Activated T-cell treated with anti-CD3 and anti-CD28 coated beads for 24 hours (primary cell): Measurements from ENCODE around the gene FCHSD2.
A peak's percentile ranks its signal among the peaks of the same experiment; 100 is the strongest.

Experiments
- DNase-seq: peaks from one replicate; pipeline ENCODE4 v3.0.0-alpha.2; 2020; ENCODE audit warnings: low read depth

Gene FCHSD2

GRCh38 chr11:73172992-73173656, 31.0 kb upstream of the FCHSD2 start:
- DNase-seq = no peak

DNA sequence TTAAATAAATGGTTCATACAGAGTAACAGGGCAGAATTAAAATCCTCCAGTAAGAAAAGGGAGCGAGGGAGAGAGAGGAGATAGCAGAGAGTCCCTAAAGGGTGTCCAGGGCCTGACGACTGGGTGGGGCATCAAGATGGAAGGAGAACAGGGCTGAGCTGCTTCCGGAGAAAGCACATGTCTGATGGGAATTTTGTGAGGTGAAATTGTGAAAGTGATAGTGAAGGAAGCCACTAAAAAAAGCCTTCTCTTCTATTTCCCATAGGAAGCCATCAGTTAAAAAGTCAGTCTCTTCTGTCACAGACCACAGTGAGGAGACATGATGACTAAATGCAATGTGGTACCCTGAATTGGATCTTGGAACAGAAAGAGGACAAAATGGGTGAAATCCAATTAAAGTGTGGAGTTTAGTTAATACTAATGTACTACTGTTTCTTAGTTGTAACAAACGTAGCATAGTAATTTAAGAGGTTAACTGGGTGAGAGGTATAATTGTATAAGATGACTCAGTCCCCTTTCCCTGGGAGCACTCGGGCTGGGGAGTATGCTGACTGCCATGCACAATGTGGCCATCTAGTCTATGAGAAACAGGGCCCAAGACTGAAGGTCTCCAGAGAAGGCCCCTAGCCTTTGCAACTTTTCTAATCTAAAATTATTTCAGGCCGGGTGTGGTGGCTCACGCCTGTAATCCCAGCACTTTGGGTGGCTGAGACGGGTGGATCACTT, 29.5 kb upstream of the FCHSD2 start:
- no peak for DNase-seq

DNA sequence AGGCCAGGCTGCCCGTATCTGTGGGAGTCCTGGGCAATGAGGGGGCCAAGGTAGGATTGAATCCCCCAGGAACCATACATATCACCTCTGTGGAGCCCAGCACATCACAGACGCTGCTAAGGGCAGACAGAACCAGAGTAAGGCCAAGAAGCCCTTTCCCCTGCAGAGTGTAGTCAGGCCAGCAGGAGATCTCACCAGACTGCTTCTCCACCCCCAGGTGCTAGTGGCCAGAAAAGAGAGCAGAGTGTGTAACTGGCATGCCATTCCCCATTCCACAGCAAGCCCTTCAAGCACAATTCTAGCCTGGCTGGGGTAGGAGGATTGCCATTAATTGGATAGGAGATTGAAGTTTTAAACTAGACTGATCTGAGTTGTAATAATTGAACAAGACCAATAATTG, 28.0 kb upstream of the FCHSD2 start:
- no peak for DNase-seq

- no peak for DNase-seq
Measured at GRCh38 chr11:73168925-73169579, 26.9 kb upstream of the FCHSD2 start.

DNA sequence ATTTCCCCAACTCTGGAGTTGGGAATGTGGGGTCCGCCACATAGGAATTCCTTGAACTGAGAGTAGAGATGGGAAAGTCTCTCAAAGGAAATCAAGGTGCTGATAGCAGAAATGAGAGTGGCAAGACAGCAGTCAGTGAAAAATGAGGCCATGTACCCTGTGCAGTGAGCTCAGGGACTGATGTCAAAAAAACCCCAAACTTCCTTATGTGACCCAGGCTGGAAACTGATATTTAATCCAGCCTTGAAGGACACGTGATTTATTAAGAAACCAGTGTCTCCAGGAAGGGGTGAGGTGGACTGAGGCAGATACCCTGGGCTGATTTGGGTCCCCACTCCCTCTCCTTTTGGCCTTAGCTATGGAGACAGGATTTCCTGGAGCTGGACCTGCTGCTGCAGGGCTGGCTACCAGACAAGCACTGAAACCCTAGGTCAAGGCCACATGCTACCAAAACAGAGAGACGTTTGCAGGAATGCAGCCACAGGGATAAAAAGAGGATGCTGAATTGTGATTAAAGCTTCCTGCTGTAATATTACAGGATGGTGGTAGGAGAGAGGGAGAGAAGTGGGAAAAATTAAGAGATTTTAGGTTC, 25.3 kb upstream of the FCHSD2 start:
- no peak for DNase-seq

DNA sequence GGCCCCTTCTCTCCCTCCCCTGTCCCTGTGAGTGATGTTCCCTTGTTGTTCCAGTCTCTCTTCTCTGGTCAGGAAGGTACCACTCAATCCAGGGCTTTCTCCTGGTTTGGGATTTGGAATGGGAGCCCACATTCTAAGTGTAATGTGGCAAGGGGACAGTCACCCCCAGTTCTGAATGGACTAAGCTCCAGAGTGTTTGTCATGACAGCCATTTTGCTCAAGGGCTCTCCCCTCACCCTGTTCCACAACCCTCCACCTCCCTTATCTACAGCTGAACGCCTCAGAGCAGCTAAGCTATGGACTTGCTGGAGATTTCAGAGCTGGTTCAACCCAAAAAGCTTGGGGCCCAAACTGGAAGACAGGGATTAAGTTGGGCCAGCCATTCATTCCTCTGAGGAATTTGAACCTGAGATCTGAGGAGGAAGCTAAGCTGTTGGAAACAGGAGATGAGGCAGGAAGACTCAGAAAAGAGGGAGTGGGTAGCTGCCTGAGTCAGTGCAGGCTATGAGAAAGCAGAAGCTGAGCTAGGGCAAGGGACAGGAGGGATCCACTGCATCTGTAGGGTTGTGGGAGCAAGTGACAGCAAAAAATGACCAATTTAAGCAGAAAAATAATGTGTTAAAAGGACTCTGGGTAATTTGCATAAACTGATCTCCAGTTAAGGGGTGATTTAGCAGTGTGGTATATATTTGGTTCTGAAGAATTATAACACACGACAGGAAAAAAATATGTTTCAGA, 22.9 kb upstream of the FCHSD2 start:
- no peak for DNase-seq

DNA sequence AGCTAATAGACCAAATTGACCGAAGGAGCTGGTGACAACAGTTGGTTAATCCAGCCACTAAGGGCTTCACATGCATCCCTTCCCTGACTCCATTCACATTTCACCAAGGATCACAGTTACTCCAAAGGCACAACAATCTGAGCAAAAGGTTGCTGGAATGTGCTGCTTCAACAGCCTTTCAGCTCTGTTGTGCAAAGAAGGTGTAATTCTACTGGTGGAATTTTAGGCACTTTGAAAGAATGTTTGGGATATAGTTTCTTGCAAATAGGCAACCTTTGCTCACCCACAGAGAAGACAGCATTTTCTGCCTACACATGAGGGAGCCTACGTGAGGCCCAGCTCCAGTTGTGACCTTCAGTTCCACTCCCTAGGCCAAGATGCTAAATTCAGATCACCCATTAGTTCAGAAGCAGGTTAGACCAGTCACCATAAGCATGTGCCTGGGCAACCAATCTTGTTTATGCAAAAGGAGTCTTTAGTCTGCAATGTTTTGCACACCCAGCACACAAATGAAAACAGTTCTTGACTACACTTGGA, 21.6 kb upstream of the FCHSD2 start:
- DNase-seq = no peak

GRCh38 chr11:73162196-73162740, 20.1 kb upstream of the FCHSD2 start:
- DNase-seq = no peak

- no peak for DNase-seq
Measured at GRCh38 chr11:73160005-73160760, 18.1 kb upstream of the FCHSD2 start.

GRCh38 chr11:73159297-73159696, 17.2 kb upstream of the FCHSD2 start:
- no peak for DNase-seq

DNA sequence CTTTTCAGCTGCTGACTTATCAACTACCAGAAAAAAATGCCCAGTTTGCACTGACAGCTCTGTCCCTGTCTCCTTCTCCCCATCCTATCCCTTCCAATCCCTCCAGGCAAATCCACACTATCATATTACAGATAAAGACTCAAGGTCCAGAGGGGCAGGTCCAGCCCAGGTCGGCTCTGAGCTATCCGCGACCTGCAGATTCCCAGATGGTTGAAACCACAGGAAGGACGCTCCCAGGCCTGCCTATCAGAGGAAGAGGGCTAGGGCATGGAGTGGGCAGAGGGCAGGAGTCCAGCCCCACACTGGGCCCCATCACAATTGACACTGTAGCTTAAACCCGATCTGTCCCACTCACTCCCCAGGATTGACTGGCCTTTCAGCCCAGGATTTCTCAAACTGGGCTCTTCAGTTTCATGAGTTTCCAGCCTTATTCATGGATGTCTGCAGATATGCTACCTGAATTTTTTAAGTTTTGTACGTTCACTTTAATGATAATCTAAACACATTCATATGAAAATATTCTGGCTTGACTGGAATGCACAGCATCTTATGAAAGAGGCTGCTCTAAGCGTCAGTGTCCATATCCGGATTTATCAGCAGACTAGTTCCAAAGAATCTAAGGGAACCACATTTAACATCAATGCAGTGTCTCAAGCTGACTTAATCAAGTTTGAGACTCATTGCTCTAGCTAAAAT, 16.4 kb upstream of the FCHSD2 start:
- DNase-seq = no peak

GRCh38 chr11:73157101-73158010, 15.2 kb upstream of the FCHSD2 start:
- no peak for DNase-seq

DNA sequence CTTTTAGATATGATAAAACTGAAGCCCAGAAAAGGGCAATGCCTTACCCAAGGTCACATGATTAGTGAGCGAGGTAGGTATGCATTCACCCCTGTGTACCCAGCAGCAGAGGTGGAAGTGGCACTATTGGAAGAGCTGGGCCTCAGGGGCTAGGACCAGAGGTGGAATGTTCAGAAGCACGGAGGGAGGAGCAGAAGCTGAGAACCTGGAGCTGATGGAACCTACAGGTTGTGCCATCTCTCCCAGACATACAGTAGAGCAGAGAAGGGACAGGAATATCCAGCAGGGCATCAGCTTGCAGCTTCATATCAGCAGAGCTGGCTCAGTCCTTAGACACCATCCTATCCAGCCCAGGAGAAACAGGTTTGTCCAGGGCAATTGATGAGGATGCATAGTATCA, 14.6 kb upstream of the FCHSD2 start:
- DNase-seq = no peak

DNA sequence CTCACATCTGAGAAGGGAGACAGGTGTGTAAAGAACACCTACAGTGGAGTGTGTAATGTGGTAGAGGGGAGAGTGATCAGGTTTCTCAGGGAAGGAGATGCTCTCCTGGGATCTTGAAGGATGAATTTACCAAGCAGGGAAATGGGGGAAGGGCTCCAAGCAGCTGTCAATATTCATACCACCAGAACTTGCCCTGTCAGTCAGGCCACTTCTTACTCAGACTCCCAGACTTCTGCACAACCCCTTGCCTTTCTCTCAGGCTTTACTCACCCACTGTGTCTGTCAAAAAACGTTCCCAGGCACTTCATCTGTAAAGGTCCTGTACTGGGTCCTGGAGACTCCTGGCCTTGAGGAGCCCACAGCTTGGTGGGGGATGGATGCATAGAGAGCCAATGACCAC, 14.0 kb upstream of the FCHSD2 start:
- DNase-seq = no peak

GRCh38 chr11:73155102-73155501, 13.0 kb upstream of the FCHSD2 start:
- no peak for DNase-seq

DNA sequence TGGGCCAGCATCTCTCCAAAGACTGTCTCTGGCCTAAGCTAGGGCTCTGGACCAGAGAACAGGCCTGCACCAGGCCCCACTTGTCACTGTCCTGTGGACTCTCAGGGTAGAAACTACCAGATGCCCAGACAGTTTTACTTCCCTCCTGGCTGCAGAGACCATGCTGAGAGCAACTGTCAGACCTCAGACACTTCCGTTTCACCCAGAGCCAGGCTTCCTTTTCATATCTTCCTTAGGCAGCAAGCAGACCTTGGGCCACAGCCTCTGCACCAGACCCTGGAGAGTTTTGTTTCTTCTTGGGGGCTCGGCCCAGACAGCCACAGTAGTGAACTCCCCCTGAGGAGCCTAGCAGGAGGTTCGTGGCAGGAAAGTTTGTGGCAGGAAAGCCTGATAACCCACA, 12.1 kb upstream of the FCHSD2 start:
- DNase-seq = no peak

- DNase-seq = peak; percentile 15
Measured at GRCh38 chr11:73152861-73153483, 10.9 kb upstream of the FCHSD2 start.

DNA sequence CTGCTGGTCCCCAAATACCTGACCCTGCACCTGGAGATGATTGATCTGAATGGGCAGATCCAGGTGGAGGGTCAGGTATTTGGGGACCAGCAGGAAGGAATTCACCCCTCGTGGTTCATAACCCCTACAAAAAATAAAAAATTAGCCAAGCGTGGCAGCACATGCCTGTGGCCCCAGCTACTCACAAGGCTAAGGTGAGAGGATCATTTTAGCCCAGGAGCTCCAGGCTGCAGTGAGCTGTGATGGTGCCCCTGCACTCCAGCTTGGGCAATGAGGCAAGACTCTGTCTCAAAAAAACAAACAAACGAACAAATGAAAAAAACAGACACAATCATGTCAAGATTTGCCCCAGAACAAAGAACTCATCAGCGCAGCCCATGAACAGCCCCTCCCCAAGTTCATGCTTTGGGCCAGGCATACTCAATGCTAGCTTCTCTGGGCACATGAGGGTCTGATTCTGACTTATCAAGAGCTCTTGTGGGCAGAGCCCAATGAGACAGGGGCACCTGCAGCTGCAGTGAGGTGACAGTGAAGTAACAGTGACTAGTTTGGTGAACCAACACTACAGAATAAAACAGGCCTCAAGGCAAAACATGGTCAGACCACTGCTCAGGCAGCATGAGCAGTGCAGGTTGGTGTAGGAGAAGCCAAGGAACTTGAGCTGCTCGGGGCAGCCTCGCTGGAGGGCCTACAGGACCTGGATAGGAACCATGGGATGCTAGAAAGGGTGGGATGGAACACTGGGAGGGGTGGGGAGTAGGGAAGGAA, 10.2 kb upstream of the FCHSD2 start:
- DNase-seq = no peak
